Uterus (tissue), 2 donors: ENCODE measurements around the gene MUSK.

Experiments
- POLR2A ChIP-seq, 2 donors: fragments of 450-650 bp; IDR thresholded peaks; one replicate each; pipeline ENCODE4 v1.6.1; 2016; ENCODE audit warnings: antibody characterized with exemption in 2 of 2, mild to moderate bottlenecking in 1 of 2, moderate library complexity in 1 of 2
- TF ChIP-seq, protein P1 (sequence below), 4 experiments: fragments of 200-600 bp in 2 of 4; fragments of 450-650 bp in 2 of 4; sonication (generic) in 2 of 4; IDR thresholded peaks; one replicate each; pipeline ENCODE4 v1.5.1; 2016 to 2019; ENCODE audit warnings: antibody characterized with exemption in 4 of 4, mild to moderate bottlenecking in 2 of 4, moderate library complexity in 1 of 4

DNA sequence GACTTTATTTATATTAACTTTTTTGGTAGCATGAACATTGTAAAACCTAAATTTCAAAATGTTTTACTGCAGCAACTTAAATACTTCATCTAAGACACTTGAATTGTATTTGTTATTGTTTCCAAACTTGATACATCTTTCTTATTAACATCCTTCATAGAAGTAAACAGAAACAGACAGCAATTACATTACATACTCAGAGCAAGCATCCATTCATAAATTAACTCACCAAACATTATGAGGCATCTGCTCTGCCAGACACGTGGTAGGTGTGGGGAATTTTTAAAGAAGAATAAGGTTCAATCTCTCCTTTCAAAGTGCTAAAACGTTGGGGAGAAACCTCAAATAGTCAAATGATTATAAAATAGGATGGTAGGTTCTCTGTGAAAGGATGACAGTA, 130.8 kb downstream of the MUSK start:
- TF ChIP-seq, protein P1, sequence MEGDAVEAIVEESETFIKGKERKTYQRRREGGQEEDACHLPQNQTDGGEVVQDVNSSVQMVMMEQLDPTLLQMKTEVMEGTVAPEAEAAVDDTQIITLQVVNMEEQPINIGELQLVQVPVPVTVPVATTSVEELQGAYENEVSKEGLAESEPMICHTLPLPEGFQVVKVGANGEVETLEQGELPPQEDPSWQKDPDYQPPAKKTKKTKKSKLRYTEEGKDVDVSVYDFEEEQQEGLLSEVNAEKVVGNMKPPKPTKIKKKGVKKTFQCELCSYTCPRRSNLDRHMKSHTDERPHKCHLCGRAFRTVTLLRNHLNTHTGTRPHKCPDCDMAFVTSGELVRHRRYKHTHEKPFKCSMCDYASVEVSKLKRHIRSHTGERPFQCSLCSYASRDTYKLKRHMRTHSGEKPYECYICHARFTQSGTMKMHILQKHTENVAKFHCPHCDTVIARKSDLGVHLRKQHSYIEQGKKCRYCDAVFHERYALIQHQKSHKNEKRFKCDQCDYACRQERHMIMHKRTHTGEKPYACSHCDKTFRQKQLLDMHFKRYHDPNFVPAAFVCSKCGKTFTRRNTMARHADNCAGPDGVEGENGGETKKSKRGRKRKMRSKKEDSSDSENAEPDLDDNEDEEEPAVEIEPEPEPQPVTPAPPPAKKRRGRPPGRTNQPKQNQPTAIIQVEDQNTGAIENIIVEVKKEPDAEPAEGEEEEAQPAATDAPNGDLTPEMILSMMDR (IDR thresholded peaks at IDR 0.05): no peak
- no peak for TF ChIP-seq POLR2A (IDR thresholded peaks at IDR 0.05)
